Activated naive CD4-positive, alpha-beta T cell treated with anti-CD3 and anti-CD28 coated beads, Interleukin-2, amount 50 U/mL, for 24 hours (primary cell): ENCODE results near the gene POT1.

Experiments used
- H3K27ac Mint-ChIP-seq: one replicate; pipeline ENCODE4 v1.8.0; 2021; ENCODE audit warnings: mild to moderate bottlenecking, mixed read lengths
- H3K27me3 Mint-ChIP-seq: one replicate; pipeline ENCODE4 v1.8.0; 2021; ENCODE audit warnings: mixed read lengths
- H3K36me3 Mint-ChIP-seq: one replicate; pipeline ENCODE4 v1.8.0; 2021; ENCODE audit warnings: mixed read lengths
- H3K4me1 Mint-ChIP-seq: one replicate; pipeline ENCODE4 v1.8.0; 2021; ENCODE audit warnings: mixed read lengths
- H3K4me3 Mint-ChIP-seq: one replicate; pipeline ENCODE4 v1.8.0; 2021; ENCODE audit warnings: mild to moderate bottlenecking, mixed read lengths
- H3K9me3 Mint-ChIP-seq: one replicate; pipeline ENCODE4 v1.8.0; 2021; ENCODE audit warnings: mixed read lengths

POT1 gene

GRCh38 chr7:124799448-124799847 is 130.2 kb downstream of the POT1 start:
- H3K27me3 Mint-ChIP-seq = peaks cover 4% of the 10 kb centered on the region

GRCh38 chr7:124796771-124797170 is 132.9 kb downstream of the POT1 start:
- H3K27me3 Mint-ChIP-seq = peaks cover 4% of the 10 kb centered on the region
- H3K4me1 Mint-ChIP-seq = no peaks in the 10 kb centered on the region
- no peak overlapping the region for H3K4me3 Mint-ChIP-seq
- H3K27ac Mint-ChIP-seq = no peak overlapping the region
- peaks cover 3% of the 10 kb centered on the region for H3K36me3 Mint-ChIP-seq
- H3K9me3 Mint-ChIP-seq = peaks cover 5% of the 10 kb centered on the region

More at GRCh38 chr7:124799448-124799847, 130.2 kb downstream of the POT1 start:
- peaks cover 3% of the 10 kb centered on the region for H3K36me3 Mint-ChIP-seq
- H3K4me3 Mint-ChIP-seq = no peak overlapping the region
- no peak overlapping the region for H3K27ac Mint-ChIP-seq
- H3K9me3 Mint-ChIP-seq = peaks cover 5% of the 10 kb centered on the region
- no peaks in the 10 kb centered on the region for H3K4me1 Mint-ChIP-seq

DNA sequence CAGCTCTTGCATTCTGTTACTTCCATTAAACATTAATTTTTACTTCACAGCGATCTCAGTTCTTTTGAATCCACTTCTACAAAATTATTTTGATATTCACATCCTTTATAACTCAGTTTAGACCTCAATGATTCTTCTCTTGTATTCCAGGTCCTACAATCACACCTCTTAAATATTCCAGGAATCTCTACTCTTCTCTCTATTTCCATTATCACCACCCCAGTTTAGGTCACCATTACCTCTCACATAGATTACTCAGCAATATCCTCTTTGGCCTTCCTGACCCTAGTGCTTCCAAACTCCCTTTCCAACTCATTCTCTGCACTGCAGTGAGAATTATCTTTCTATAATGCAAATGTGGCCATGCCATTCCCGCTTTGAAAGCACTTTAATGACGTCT is 136.9 kb downstream of the POT1 start:
- H3K9me3 Mint-ChIP-seq = peaks cover 5% of the 10 kb centered on the region
- no peak overlapping the region for H3K4me3 Mint-ChIP-seq
- no peaks in the 10 kb centered on the region for H3K4me1 Mint-ChIP-seq
- H3K36me3 Mint-ChIP-seq = peaks cover 3% of the 10 kb centered on the region
- no peak overlapping the region for H3K27ac Mint-ChIP-seq
- H3K27me3 Mint-ChIP-seq = peaks cover 15% of the 10 kb centered on the region

DNA sequence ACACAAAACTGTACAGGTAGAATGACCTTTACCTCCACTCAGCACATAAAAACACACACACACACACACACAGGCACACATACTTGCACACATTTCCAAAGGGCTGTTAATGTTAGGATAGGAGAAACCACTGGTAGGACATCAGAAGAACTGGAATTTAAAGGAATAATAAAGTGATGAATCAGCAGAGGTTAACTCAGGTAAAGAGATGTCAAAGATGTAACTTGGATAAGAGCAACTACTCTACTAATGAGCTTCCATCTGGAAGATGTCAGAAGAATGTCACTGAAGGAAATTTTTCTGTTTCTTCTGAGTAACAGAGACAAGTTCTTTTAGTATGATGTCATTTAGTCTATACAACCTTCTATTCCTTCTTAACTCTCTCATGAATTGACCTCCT is 137.6 kb downstream of the POT1 start:
- Mint-ChIP-seq H3K27ac (no peak overlapping the region), H3K36me3 (peaks cover 3% of the 10 kb centered on the region), H3K4me3 (no peak overlapping the region), H3K4me1 (no peaks in the 10 kb centered on the region), H3K9me3 (peaks cover 5% of the 10 kb centered on the region), H3K27me3 (peaks cover 19% of the 10 kb centered on the region)

DNA sequence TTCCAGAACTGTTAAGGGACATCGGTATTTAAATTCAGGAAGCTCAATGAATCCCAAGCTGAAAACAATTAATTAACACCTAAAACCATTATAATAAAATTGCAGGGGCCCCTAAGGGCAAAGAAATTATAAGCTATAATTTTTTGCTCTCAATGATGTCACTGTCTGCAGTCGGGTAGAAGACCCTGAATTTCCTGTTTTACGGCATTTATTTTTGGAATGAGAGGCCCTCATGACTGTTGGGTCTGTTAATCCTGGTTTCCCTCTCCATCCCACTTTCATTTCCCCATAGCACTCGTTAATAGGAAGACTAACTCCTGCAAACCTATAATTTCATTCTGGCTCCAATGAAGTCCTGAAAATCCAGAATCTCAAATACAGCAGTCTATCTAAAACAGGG is 138.2 kb downstream of the POT1 start:
- H3K9me3 Mint-ChIP-seq = peaks cover 5% of the 10 kb centered on the region
- no peak overlapping the region for H3K4me3 Mint-ChIP-seq
- peaks cover 3% of the 10 kb centered on the region for H3K36me3 Mint-ChIP-seq
- no peaks in the 10 kb centered on the region for H3K4me1 Mint-ChIP-seq
- H3K27me3 Mint-ChIP-seq = peaks cover 19% of the 10 kb centered on the region
- no peak overlapping the region for H3K27ac Mint-ChIP-seq

DNA sequence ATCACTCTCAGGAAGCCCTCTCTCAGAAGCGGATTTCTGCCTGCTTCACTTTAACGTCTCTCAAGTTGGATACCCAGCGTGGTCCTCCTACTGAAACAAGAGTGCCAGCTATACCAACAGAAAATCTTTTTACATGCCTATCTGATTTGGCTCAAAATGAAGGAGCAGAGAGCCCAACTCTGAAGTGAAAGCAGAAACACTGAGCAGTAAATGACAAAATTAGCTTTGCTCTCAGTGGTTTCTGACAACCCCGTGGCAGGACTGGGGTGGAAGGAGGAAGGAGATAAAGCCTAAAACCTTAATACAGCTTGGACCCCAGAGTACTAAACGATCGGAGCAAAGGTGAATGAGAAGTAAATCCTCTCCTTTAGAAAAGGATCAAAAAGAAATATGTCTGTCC is 139.0 kb downstream of the POT1 start:
- no peaks in the 10 kb centered on the region for H3K9me3 Mint-ChIP-seq
- no peak overlapping the region for H3K4me3 Mint-ChIP-seq
- H3K4me1 Mint-ChIP-seq = no peaks in the 10 kb centered on the region
- no peaks in the 10 kb centered on the region for H3K36me3 Mint-ChIP-seq
- H3K27me3 Mint-ChIP-seq = peaks cover 19% of the 10 kb centered on the region
- H3K27ac Mint-ChIP-seq = no peak overlapping the region

DNA sequence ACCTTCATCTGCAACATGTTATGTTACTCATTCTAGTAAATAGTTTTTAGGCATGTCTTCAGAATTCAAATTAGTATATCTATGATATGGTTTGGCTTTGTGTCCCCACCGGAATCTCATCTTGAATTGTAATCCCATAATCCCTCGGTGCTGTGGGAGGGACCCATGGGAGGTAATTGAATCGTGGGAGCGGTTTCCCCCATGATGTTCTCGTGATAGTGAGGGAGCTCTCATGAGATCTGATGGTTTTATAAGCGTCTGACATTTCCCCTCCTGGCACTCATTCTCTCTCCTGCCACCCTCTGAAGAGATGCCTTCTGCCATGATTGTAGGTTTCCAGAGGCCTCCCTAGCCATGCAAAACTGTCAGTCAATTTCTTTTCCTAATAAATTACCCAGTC is 143.6 kb downstream of the POT1 start:
- peaks cover 12% of the 10 kb centered on the region for H3K27me3 Mint-ChIP-seq
- H3K27ac Mint-ChIP-seq = no peak overlapping the region
- H3K9me3 Mint-ChIP-seq = no peaks in the 10 kb centered on the region
- H3K4me3 Mint-ChIP-seq = no peak overlapping the region
- no peaks in the 10 kb centered on the region for H3K36me3 Mint-ChIP-seq
- no peaks in the 10 kb centered on the region for H3K4me1 Mint-ChIP-seq

DNA sequence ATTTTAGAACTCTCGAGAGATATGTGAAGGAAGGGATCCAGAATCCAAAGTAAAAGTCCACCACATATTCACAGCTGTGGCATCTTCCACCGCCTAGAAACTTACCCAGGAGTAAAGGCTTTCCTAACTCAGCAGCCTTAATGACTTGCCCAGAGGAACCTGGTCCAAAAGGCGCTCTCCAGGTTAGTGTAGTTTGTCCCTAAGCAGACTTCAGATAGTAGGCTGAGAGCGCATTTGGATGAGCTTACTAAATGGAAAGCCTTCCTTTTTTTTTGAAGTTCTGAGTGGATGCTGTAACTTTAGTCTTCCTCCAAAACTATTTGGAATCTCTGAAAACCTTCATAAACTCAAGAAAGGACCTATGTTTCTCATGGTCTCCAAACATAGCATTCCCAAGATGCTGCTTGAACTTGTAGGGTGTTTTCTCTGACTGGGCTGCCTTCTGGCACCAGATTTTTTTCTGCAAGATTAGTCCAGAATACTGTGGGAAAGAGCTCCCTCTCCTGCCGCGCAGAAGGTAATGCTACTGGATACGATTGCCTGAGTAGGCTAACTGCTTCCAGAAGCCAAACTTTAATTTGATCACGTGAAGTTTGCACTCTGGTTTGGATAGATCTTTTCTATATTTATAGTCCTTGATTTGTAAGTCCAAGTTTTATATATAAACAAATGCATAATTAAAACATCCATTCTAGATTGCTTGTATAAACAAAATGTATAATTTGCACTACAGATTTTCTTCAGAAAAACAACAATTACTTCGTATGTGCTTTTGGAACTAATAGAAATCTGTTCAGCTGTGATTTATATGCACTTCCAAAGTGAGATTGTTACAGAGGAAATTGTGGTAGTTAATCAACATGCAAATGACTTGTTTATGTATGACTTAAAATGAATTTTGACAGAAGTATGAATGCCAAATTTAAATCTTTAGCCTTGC is 144.5 kb downstream of the POT1 start:
- no peak overlapping the region for H3K4me3 Mint-ChIP-seq
- peaks cover 11% of the 10 kb centered on the region for H3K27me3 Mint-ChIP-seq
- no peaks in the 10 kb centered on the region for H3K4me1 Mint-ChIP-seq
- no peaks in the 10 kb centered on the region for H3K9me3 Mint-ChIP-seq
- H3K27ac Mint-ChIP-seq = no peak overlapping the region
- H3K36me3 Mint-ChIP-seq = no peaks in the 10 kb centered on the region

GRCh38 chr7:124783271-124783670 is 146.4 kb downstream of the POT1 start:
- Mint-ChIP-seq H3K27ac (no peak overlapping the region), H3K4me1 (no peaks in the 10 kb centered on the region), H3K4me3 (no peak overlapping the region), H3K36me3 (no peaks in the 10 kb centered on the region), H3K9me3 (no peaks in the 10 kb centered on the region), H3K27me3 (peaks cover 8% of the 10 kb centered on the region)

DNA sequence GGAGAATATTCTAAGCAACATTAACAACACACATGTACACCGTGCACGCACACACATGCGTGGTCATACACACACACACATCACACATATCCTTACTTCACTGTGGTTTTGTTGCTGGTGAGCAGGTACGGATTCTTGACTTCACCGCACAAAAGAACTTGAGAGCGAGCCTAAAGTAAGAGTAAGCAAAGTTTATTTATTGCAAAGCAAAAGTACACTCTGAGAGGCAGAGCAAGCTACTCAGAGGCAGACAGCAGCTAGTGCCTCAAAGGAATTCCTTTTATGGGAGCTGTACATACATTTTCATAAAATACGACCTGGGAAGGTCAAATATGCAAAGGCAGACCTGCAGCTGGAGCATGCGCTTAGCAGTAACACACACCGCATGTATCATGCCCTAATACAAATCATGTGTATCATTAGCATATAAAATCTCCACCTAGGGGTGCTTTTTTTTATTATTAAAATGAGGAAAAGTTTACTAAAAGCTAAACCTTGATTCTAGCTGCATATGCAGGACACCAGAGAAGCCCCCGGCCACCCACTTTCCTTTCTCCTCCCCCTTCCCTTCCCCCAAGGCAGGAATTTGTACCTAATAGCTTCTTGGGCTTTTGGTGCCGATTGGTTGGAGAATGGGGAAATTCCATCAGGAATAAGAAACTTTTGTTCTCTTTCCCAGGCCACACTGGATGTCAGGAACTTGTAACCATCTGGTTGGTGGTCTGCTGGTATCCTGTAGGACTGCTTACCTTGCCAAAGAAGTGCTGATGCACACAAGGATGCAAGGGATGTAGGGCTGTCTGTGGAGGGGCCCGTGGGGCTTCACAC is 147.5 kb downstream of the POT1 start:
- H3K4me1 Mint-ChIP-seq = no peaks in the 10 kb centered on the region
- no peak overlapping the region for H3K27ac Mint-ChIP-seq
- no peak overlapping the region for H3K4me3 Mint-ChIP-seq
- peaks cover 2% of the 10 kb centered on the region for H3K27me3 Mint-ChIP-seq
- no peaks in the 10 kb centered on the region for H3K9me3 Mint-ChIP-seq
- no peaks in the 10 kb centered on the region for H3K36me3 Mint-ChIP-seq

DNA sequence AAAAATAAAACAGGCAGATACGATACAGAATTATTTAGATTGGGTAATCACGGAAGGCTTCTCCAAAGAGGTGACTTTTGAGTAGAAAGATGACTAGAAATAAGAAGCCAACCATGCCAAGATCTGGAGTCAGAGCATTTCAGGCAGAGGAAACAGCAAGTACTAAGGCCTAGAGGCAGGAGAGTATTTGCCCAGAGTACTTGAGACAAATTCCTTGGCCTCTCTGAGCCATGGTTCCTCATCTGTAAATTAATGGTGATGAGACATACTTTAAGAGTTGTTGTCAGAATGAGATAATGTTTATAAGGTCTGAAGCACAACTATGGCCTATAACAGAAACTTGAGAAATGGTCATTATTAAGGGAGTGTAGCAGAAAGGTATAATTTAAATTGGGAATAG is 148.2 kb downstream of the POT1 start:
- H3K36me3 Mint-ChIP-seq = no peaks in the 10 kb centered on the region
- H3K9me3 Mint-ChIP-seq = no peaks in the 10 kb centered on the region
- no peaks in the 10 kb centered on the region for H3K4me1 Mint-ChIP-seq
- peaks cover 2% of the 10 kb centered on the region for H3K27me3 Mint-ChIP-seq
- H3K4me3 Mint-ChIP-seq = no peak overlapping the region
- no peak overlapping the region for H3K27ac Mint-ChIP-seq

- H3K4me1 Mint-ChIP-seq = no peaks in the 10 kb centered on the region
- H3K27me3 Mint-ChIP-seq = peaks cover 4% of the 10 kb centered on the region
- H3K4me3 Mint-ChIP-seq = no peak overlapping the region
- H3K27ac Mint-ChIP-seq = no peak overlapping the region
- no peaks in the 10 kb centered on the region for H3K9me3 Mint-ChIP-seq
- H3K36me3 Mint-ChIP-seq = no peaks in the 10 kb centered on the region
Measured at GRCh38 chr7:124780608-124781007, 149.0 kb downstream of the POT1 start.

DNA sequence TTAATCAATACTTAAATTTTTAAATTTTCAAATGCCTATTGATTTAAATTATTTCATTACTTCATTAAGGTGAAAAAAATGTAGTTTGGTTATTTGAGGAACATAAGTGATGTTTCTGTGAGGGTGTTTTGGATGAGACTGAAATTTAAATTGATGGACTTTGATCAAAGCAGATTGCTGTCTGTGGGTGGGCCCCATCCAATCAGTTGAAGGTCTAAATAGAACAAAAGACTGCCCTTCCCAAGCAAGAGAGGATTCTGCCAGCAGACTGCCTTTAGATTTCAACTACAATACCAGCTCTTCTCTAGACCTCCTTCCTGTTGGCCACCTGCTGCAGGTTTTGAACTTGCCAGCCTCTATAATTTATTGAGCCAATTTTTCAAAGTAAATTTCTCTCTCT is 149.6 kb downstream of the POT1 start:
- peaks cover 4% of the 10 kb centered on the region for H3K27me3 Mint-ChIP-seq
- no peak overlapping the region for H3K4me3 Mint-ChIP-seq
- no peaks in the 10 kb centered on the region for H3K36me3 Mint-ChIP-seq
- no peaks in the 10 kb centered on the region for H3K4me1 Mint-ChIP-seq
- no peaks in the 10 kb centered on the region for H3K9me3 Mint-ChIP-seq
- no peak overlapping the region for H3K27ac Mint-ChIP-seq

DNA sequence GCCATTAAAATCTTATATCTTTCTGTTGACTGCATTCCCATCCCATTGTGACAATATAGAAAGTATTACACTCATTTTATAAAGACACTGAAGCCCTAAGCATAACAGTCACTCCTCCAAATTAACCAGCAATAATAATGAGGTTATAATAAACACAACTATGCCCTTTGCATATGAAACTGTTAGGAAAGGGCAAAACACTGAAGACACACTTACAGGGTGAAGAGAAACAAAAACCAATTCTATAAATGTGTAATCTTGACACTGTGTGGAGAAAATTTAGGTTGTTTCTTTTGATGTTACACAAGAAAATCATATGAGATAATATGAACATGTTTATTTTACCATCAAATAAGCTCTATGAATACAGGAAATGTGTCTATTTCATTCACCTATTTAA is 150.0 kb downstream of the POT1 start:
- H3K27me3 Mint-ChIP-seq = peaks cover 6% of the 10 kb centered on the region
- H3K4me1 Mint-ChIP-seq = no peaks in the 10 kb centered on the region
- H3K9me3 Mint-ChIP-seq = no peaks in the 10 kb centered on the region
- H3K36me3 Mint-ChIP-seq = no peaks in the 10 kb centered on the region
- H3K4me3 Mint-ChIP-seq = no peak overlapping the region
- H3K27ac Mint-ChIP-seq = no peak overlapping the region

- Mint-ChIP-seq H3K27ac (no peak overlapping the region), H3K9me3 (no peaks in the 10 kb centered on the region), H3K27me3 (peaks cover 6% of the 10 kb centered on the region), H3K4me3 (no peak overlapping the region), H3K4me1 (no peaks in the 10 kb centered on the region), H3K36me3 (no peaks in the 10 kb centered on the region)
Measured at GRCh38 chr7:124779194-124779593, 150.4 kb downstream of the POT1 start.

- Mint-ChIP-seq H3K4me1 (no peaks in the 10 kb centered on the region), H3K4me3 (no peak overlapping the region), H3K36me3 (no peaks in the 10 kb centered on the region), H3K9me3 (no peaks in the 10 kb centered on the region), H3K27me3 (peaks cover 15% of the 10 kb centered on the region), H3K27ac (no peak overlapping the region)
Measured at GRCh38 chr7:124777268-124777667, 152.4 kb downstream of the POT1 start.
